Peyer's patch (tissue), 4 donors: ENCODE results near the gene GINS1.

Experiments used
- POLR2A ChIP-seq, 2 donors: fragments of 450-650 bp; IDR thresholded peaks; one replicate each; pipeline ENCODE4 v1.5.1; 2017; ENCODE audit warnings: antibody characterized with exemption in 2 of 2, mild to moderate bottlenecking in 2 of 2, moderate library complexity in 2 of 2
- TF ChIP-seq, protein P1 (sequence below), 6 experiments: fragments of 450-650 bp in 4 of 6; fragments of 200-600 bp in 2 of 6; sonication (generic) in 1 of 6; IDR thresholded peaks; one replicate each; pipeline ENCODE4 v1.5.1; 2017 to 2019; ENCODE audit warnings: antibody characterized with exemption in 6 of 6, mild to moderate bottlenecking in 3 of 6, moderate library complexity in 1 of 6

DNA sequence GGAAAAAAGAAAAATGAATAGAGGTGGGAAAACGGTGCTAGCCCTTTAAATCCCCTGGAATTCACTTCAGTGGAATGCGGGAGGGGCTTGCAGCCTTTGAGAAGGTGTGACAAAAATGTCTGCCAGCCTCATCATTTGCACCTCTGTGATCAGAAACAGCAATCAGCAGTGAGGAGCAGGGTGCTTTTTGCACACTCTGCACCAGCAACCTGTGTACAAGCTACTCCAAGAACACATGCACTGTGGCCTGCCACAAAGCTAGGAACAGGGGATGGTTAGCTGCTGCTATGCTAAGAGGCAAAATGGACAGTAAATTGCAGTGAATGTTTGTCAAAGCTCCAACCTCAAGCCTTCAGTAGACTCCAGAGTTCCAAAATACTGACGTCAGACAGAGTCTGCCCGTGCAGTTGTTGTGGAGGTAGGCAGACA is 29.7 kb downstream of the GINS1 start:
- TF ChIP-seq, protein P1, sequence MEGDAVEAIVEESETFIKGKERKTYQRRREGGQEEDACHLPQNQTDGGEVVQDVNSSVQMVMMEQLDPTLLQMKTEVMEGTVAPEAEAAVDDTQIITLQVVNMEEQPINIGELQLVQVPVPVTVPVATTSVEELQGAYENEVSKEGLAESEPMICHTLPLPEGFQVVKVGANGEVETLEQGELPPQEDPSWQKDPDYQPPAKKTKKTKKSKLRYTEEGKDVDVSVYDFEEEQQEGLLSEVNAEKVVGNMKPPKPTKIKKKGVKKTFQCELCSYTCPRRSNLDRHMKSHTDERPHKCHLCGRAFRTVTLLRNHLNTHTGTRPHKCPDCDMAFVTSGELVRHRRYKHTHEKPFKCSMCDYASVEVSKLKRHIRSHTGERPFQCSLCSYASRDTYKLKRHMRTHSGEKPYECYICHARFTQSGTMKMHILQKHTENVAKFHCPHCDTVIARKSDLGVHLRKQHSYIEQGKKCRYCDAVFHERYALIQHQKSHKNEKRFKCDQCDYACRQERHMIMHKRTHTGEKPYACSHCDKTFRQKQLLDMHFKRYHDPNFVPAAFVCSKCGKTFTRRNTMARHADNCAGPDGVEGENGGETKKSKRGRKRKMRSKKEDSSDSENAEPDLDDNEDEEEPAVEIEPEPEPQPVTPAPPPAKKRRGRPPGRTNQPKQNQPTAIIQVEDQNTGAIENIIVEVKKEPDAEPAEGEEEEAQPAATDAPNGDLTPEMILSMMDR (IDR thresholded peaks at IDR 0.05) = no peak
- TF ChIP-seq POLR2A (IDR thresholded peaks at IDR 0.05) = no peak
